Measurements from ENCODE around the gene TMEM82. TPM values are rescaled to one million over a fixed set of nuclear protein-coding genes. Genes with fewer than 3 reads are reported as not detected.

Gene TMEM82
- total RNA-seq, 1 donor from 2014 or later, result not detected

- intact Hi-C loops (cut with micrococcal nuclease), result no loop called here
Observed at GRCh38 chr1:15735304-15736037, 6.8 kb upstream of the TMEM82 start.

- intact Hi-C loops (cut with micrococcal nuclease), result no loop called here
Observed at GRCh38 chr1:15736038-15736891, 6.0 kb upstream of the TMEM82 start, which contains the start of gene SLC25A34. SLC25A34 (plus strand) TSS chr1:15736258; CDS start chr1:15736486, 228 bp downstream.

GRCh38 chr1:15736892-15737261 is 5.4 kb upstream of the TMEM82 start:
- intact Hi-C loops (cut with micrococcal nuclease), result no loop called here

- intact Hi-C loops (cut with micrococcal nuclease), result no loop called here
Observed at GRCh38 chr1:15737324-15738319, 4.7 kb upstream of the TMEM82 start.

- intact Hi-C loops (cut with micrococcal nuclease), result no loop called here
Observed at GRCh38 chr1:15738416-15739113, 3.7 kb upstream of the TMEM82 start.

- intact Hi-C loops (cut with micrococcal nuclease), result no loop called here
Observed at GRCh38 chr1:15739259-15739658, 3.0 kb upstream of the TMEM82 start.

- intact Hi-C loops (cut with micrococcal nuclease), result no loop called here
Observed at GRCh38 chr1:15739745-15740144, 2.6 kb upstream of the TMEM82 start.

GRCh38 chr1:15740924-15741850 is 1.1 kb upstream of the TMEM82 start:
- intact Hi-C loops (cut with micrococcal nuclease), result no loop called here

GRCh38 chr1:15744122-15744679 is 1.9 kb downstream of the TMEM82 start:
- intact Hi-C loops (cut with micrococcal nuclease), result no loop called here

GRCh38 chr1:15747378-15747777 is 5.1 kb downstream of the TMEM82 start:
- intact Hi-C loops (cut with micrococcal nuclease), result no loop called here

- intact Hi-C loops (cut with micrococcal nuclease), result no loop called here
Observed at GRCh38 chr1:15748264-15748663, 6.0 kb downstream of the TMEM82 start.

GRCh38 chr1:15748690-15749398 is 6.5 kb downstream of the TMEM82 start:
- intact Hi-C loops (cut with micrococcal nuclease), result no loop called here

- intact Hi-C loops (cut with micrococcal nuclease), result no loop called here
Observed at GRCh38 chr1:15749399-15750291, 7.3 kb downstream of the TMEM82 start.

GRCh38 chr1:15750924-15751323 is 8.6 kb downstream of the TMEM82 start:
- intact Hi-C loops (cut with micrococcal nuclease), result no loop called here

- intact Hi-C loops (cut with micrococcal nuclease), result no loop called here
Observed at GRCh38 chr1:15751717-15752116, 9.4 kb downstream of the TMEM82 start.

GRCh38 chr1:15753776-15754175 is 11.5 kb downstream of the TMEM82 start:
- intact Hi-C loops (cut with micrococcal nuclease), result no loop called here

- intact Hi-C loops (cut with micrococcal nuclease), result no loop called here
Observed at GRCh38 chr1:15755021-15755645, 12.8 kb downstream of the TMEM82 start.

Data from T-helper 2 cell treated with Interferon-gamma antibody and Interleukin-4, amounts not matched to agents 100 ng/mL and 5 ng/mL, for 36 hours (primary cell).